Measurements from ENCODE around the gene FLT3. TPM values are rescaled to one million over a fixed set of nuclear protein-coding genes. Genes with fewer than 3 reads are reported as not detected.

FLT3 gene
- total and polyA plus RNA-seq, 8 donors, result 2.3 to 4.0 (median 3.3) TPM

DNA sequence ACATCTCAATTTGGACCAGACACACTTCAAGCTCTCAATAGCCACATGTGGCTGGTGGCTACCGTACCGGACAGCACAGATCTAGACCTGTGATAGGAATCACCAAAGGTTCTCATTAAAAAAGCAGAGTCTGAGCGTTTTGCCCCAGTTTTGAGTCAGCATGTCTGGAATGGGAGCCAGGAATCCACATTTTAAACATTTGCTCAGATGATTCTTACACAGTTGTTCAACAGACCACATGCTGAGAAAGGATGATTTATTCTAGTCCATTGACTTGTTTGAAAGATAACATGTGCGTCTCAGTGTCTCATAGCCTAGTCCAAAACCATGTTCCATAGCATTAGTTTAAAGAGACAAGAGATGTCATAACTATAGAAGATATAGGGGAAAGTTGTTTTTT is 53.4 kb downstream of the FLT3 start:
- intact Hi-C loops (cut with DNase I), result no loop called here
- H3K27me3 ChIP-seq, result no peaks in the 10 kb centered on the region
- TF ChIP-seq, protein P1, sequence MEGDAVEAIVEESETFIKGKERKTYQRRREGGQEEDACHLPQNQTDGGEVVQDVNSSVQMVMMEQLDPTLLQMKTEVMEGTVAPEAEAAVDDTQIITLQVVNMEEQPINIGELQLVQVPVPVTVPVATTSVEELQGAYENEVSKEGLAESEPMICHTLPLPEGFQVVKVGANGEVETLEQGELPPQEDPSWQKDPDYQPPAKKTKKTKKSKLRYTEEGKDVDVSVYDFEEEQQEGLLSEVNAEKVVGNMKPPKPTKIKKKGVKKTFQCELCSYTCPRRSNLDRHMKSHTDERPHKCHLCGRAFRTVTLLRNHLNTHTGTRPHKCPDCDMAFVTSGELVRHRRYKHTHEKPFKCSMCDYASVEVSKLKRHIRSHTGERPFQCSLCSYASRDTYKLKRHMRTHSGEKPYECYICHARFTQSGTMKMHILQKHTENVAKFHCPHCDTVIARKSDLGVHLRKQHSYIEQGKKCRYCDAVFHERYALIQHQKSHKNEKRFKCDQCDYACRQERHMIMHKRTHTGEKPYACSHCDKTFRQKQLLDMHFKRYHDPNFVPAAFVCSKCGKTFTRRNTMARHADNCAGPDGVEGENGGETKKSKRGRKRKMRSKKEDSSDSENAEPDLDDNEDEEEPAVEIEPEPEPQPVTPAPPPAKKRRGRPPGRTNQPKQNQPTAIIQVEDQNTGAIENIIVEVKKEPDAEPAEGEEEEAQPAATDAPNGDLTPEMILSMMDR (IDR thresholded peaks at IDR 0.05), result no peak
- 61 to 64% methylated on average over 4 of the region's 4 CpGs for WGBS, 2 donors
- H3K9me3 ChIP-seq, result no peaks in the 10 kb centered on the region
- H3K4me3 ChIP-seq, result no peak overlapping the region
- DNase-seq (no peak), ATAC-seq (no peak), FAIRE-seq (no peak)
- peaks cover 0 to 5% (median 0%) of the 10 kb centered on the region in 3 donors for H3K4me1 ChIP-seq
- no peaks in the 10 kb centered on the region for H3K36me3 ChIP-seq
- peak overlapping the region in 2 of 4 donors; percentile 10 to 39 for H3K27ac ChIP-seq

DNA sequence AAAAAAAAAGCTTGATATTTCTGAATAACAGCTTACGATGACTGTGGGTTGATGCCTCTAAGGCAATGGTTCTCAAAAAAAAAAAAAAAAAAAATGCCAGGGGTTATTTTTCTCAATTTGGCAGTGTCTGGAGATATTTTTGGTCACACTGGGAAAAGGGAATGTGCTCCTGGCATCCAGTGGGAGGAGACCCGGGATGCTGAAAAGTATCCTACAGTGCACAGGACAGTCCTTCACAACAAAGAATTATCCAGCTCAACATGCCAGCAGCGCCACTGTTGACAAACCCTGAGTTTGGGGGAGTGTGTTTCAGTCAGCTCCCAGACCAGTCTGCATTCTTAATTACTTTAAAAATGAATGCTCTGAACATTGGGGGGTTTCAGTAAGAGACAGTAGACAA is 54.5 kb downstream of the FLT3 start:
- H3K36me3 ChIP-seq, result no peaks in the 10 kb centered on the region
- no peak overlapping the region for H3K27ac ChIP-seq
- no peaks in the 10 kb centered on the region for H3K9me3 ChIP-seq
- 71 to 76% methylated on average over 3 of the region's 3 CpGs for WGBS, 2 donors
- no peak for DNase-seq
- TF ChIP-seq, protein P1 (IDR thresholded peaks at IDR 0.05), result no peak
- intact Hi-C loops (cut with DNase I), result no loop called here
- H3K4me3 ChIP-seq, result no peak overlapping the region
- no peaks in the 10 kb centered on the region for H3K27me3 ChIP-seq
- no peak for ATAC-seq
- peaks cover 0 to 5% (median 0%) of the 10 kb centered on the region in 3 donors for H3K4me1 ChIP-seq
- no peak for FAIRE-seq

DNA sequence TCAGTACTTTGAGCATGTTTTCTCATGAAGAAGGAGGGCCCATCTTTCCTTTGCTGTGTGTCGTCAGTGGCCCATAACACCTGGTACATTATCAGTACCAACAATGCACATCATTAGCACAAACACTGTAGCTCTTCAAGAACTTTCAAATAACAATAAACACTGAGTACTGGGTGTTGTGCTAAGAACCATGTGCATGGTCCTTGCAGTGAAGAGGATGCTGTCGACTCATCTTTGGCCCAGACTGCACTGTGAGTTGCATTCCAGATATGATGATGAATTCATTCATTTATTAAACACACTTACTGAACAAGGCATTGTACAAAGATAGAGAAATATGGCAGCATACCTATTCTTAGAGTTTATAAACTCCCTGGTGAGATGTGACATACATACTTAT is 55.8 kb downstream of the FLT3 start:
- H3K27me3 ChIP-seq, result no peaks in the 10 kb centered on the region
- intact Hi-C loops (cut with DNase I), result no loop called here
- no peaks in the 10 kb centered on the region for H3K9me3 ChIP-seq
- ATAC-seq, result no peak
- H3K27ac ChIP-seq, result no peak overlapping the region
- H3K4me3 ChIP-seq, result no peak overlapping the region
- no peak for FAIRE-seq
- no peak for DNase-seq
- H3K36me3 ChIP-seq, result no peaks in the 10 kb centered on the region
- WGBS, 2 donors, result 78 to 92% methylated on average over 2 of the region's 2 CpGs
- no peaks in the 10 kb centered on the region for H3K4me1 ChIP-seq
- TF ChIP-seq, protein P1 (IDR thresholded peaks at IDR 0.05), result no peak

DNA sequence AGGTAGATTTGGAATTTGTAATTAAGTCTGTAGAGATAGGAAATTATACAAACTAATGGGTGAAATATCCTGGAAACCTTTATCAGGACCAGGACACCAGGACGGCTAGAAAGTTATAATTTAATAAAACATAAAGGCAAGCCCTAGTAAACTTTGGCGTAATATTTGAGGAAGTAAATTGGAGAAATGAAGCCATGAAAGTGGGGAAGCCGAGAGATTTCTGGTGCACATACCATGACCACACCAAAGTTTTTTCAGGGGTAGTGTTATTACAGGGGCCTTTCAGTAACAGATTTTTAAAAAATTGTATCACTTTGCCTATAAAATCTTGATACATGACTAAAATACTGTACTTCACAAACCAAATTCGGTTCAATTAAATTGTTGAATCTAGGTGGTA is 57.2 kb downstream of the FLT3 start:
- no peak overlapping the region for H3K4me3 ChIP-seq
- H3K4me1 ChIP-seq, result no peaks in the 10 kb centered on the region
- TF ChIP-seq, protein P1 (IDR thresholded peaks at IDR 0.05), result no peak
- intact Hi-C loops (cut with DNase I), result no loop called here
- H3K36me3 ChIP-seq, result no peaks in the 10 kb centered on the region
- no peak for DNase-seq
- no peak overlapping the region for H3K27ac ChIP-seq
- FAIRE-seq, result no peak
- WGBS, 2 donors, result 76 to 82% methylated on average over 4 of the region's 4 CpGs
- no peaks in the 10 kb centered on the region for H3K9me3 ChIP-seq
- H3K27me3 ChIP-seq, result no peaks in the 10 kb centered on the region
- no peak for ATAC-seq

DNA sequence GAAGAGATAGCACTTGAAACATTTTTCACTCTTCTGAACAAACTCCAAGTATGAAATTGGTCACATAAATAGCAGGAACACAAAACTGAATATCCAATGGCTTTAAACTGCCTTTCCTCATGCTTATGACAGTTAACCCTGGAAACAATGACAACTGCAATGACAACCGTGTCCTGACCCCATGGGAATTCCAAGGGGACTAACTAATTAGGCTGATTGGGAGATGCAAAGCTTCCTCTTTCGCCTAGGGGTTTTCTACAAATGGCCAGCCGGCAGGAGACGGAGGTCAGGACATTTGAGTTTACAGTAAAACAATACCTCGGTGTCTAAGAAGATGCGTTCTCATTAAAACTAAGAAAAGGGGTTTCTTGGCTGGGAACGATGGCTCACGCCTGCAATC is 58.9 kb downstream of the FLT3 start:
- no peaks in the 10 kb centered on the region for H3K27me3 ChIP-seq
- H3K9me3 ChIP-seq, result no peaks in the 10 kb centered on the region
- WGBS, 2 donors, result 76 to 83% methylated on average over 8 of the region's 8 CpGs
- TF ChIP-seq, protein P1 (IDR thresholded peaks at IDR 0.05), result no peak
- FAIRE-seq (no peak), ATAC-seq (no peak), DNase-seq (no peak)
- no peaks in the 10 kb centered on the region for H3K4me1 ChIP-seq
- no peak overlapping the region for H3K27ac ChIP-seq
- intact Hi-C loops (cut with DNase I), result no loop called here
- H3K36me3 ChIP-seq, result no peaks in the 10 kb centered on the region
- no peak overlapping the region for H3K4me3 ChIP-seq

Data from pancreas (tissue), 10 donors.